B cell (primary cell): ENCODE data around the gene TMED7. TPM values are rescaled to one million over a fixed set of nuclear protein-coding genes. Genes with fewer than 3 reads are reported as not detected.
A peak's percentile ranks its signal among the peaks of the same experiment; 100 is the strongest.

Experiments
- ATAC-seq: fragments of 200-7000 bp; cut with Tn5 transposase; one replicate; pipeline ENCODE4 v1.10.0; 2021; ENCODE audit warnings: low read depth, mild to moderate bottlenecking, moderate number of reproducible peaks, moderate library complexity
- CTCF ChIA-PET: fragments of 350-600 bp; sonication (Branson Sonifier 250); formaldehyde crosslinking; loops from one replicate; lab custom pipeline; 2021; ENCODE audit warnings: antibody characterized with exemption, inconsistent platforms; lab: Charles Lee
- POLR2A ChIA-PET: fragments of 350-600 bp; sonication (Branson Sonifier 250); formaldehyde crosslinking; loops from one replicate; lab custom pipeline; 2021; ENCODE audit warnings: antibody characterized with exemption; lab: Charles Lee
- DNase-seq: peaks from one replicate; pipeline ENCODE4 v3.0.0; 2013
- H2AFZ ChIP-seq: 2 replicates; pipeline ENCODE4 v1.6.1; 2012; ENCODE audit warnings: mild to moderate bottlenecking, low read depth, low read length; ENCODE audit not compliant: insufficient read depth, poor library complexity, severe bottlenecking
- H3K27ac ChIP-seq, 2 donors: 1 replicate in 1 of 2; 2 replicates in 1 of 2; pipeline ENCODE4 v1.5.1; 2012 to 2013; ENCODE audit warnings: low read length in 2 of 2, mild to moderate bottlenecking in 2 of 2, moderate library complexity in 1 of 2
- H3K27me3 ChIP-seq, 4 experiments: fragments of 200-600 bp in 1 of 4; sonication (generic) in 1 of 4; replicated peaks in 1 of 4; 1 replicate in 2 of 4; 2 replicates in 2 of 4; pipeline versions ENCODE4 v1.6.1 to v1.7.0; 2013 to 2016; ENCODE audit warnings: low read length in 3 of 4, mild to moderate bottlenecking in 2 of 4, mixed read lengths in 1 of 4, moderate library complexity in 1 of 4; ENCODE audit not compliant: insufficient read depth in 4 of 4, control insufficient read depth in 3 of 4; ENCODE audit errors: control extremely low read depth in 1 of 4
- H3K36me3 ChIP-seq, 2 experiments: replicated peaks in 1 of 2; 1 replicate in 1 of 2; 2 replicates in 1 of 2; pipeline versions ENCODE4 v1.6.1 to v1.7.1; 2013; ENCODE audit warnings: low read length in 1 of 2; ENCODE audit not compliant: insufficient read depth in 2 of 2, control insufficient read depth in 1 of 2; ENCODE audit errors: control extremely low read depth in 1 of 2, extremely low read depth in 1 of 2
- H3K4me1 ChIP-seq, 2 donors: fragments of 200-600 bp in 1 of 2; sonication (generic) in 1 of 2; 1 replicate in 1 of 2; 2 replicates in 1 of 2; pipeline versions ENCODE4 v1.5.1 to v1.6.1; 2013 to 2017; ENCODE audit warnings: low read length in 2 of 2; ENCODE audit not compliant: control insufficient read depth in 2 of 2, insufficient read depth in 2 of 2
- H3K4me2 ChIP-seq: replicated peaks from 2 replicates; pipeline ENCODE3; 2012; ENCODE audit warnings: mild to moderate bottlenecking, low read depth, low read length; ENCODE audit not compliant: poor library complexity, severe bottlenecking
- H3K4me3 ChIP-seq, 5 experiments: fragments of 200-600 bp in 1 of 5; sonication (generic) in 1 of 5; 1 replicate in 3 of 5; 2 replicates in 2 of 5; pipeline versions ENCODE4 v1.5.1 to v1.7.0; 2011 to 2016; ENCODE audit warnings: low read length in 4 of 5, mild to moderate bottlenecking in 4 of 5, low read depth in 2 of 5, control low read depth in 1 of 5, moderate library complexity in 1 of 5; ENCODE audit not compliant: insufficient read depth in 1 of 5; ENCODE audit errors: control extremely low read depth in 1 of 5, extremely low read depth in 1 of 5
- H3K79me2 ChIP-seq: fragments of 200-600 bp; sonication (generic); one replicate; pipeline ENCODE4 v1.6.0; 2016; ENCODE audit warnings: low read length; ENCODE audit not compliant: control insufficient read depth, insufficient read depth
- H3K9ac ChIP-seq: fragments of 200-600 bp; sonication (generic); 2 replicates; pipeline ENCODE4 v1.6.1; 2017; ENCODE audit warnings: mild to moderate bottlenecking, low read length, moderate library complexity
- H3K9me3 ChIP-seq, 3 donors: one replicate each; pipeline versions ENCODE4 v1.6.1 to v1.7.1; 2013; ENCODE audit warnings: low read length in 2 of 3; ENCODE audit not compliant: control insufficient read depth in 2 of 3, insufficient read depth in 1 of 3; ENCODE audit errors: control extremely low read depth in 1 of 3
- H4K20me1 ChIP-seq: 2 replicates; pipeline ENCODE4 v1.6.0; 2012; ENCODE audit warnings: mild to moderate bottlenecking, low read length; ENCODE audit not compliant: insufficient read depth, control insufficient read depth, poor library complexity, severe bottlenecking
- H3K27ac Mint-ChIP-seq: one replicate; pipeline ENCODE4 v1.8.0; 2021; ENCODE audit warnings: mixed read lengths
- H3K27me3 Mint-ChIP-seq: one replicate; pipeline ENCODE4 v1.8.0; 2021; ENCODE audit warnings: mixed read lengths
- H3K4me1 Mint-ChIP-seq: one replicate; pipeline ENCODE4 v1.8.0; 2021; ENCODE audit warnings: mixed read lengths
- H3K4me3 Mint-ChIP-seq: one replicate; pipeline ENCODE4 v1.8.0; 2021; ENCODE audit warnings: mixed read lengths
- H3K9me3 Mint-ChIP-seq: one replicate; pipeline ENCODE4 v1.8.0; 2022; ENCODE audit warnings: mixed read lengths; ENCODE audit not compliant: insufficient read depth
- CTCF ChIP-seq: fragments of 200-600 bp; IDR thresholded peaks from one replicate; pipeline ENCODE4 v1.8.0; 2022; ENCODE audit warnings: antibody characterized with exemption, mild to moderate bottlenecking
- EZH2 ChIP-seq: IDR thresholded peaks from 2 replicates; pipeline ENCODE4 v1.6.1; 2012; ENCODE audit warnings: borderline replicate concordance, low read depth, mild to moderate bottlenecking, moderate library complexity, low read length; ENCODE audit not compliant: insufficient read depth, poor library complexity, severe bottlenecking
- WGBS: methylation state at CpG from one replicate; pipeline ENCODE4 v1.1.5; 2013; ENCODE audit warnings: missing lambda C conversion rate; ENCODE audit not compliant: insufficient coverage; 5-methylcytosine and 5-hydroxymethylcytosine counted together
- intact Hi-C: fragments of 100-400 bp; cut with micrococcal nuclease; formaldehyde crosslinking; loops from one replicate; pipeline ENCODE4 v1.10.0; 2022
- polyA plus RNA-seq: library from polyadenylated mRNA; depleted of rRNA; stranded (reverse); fragments of >200 nt; gene quantifications from 2 replicates; pipeline ENCODE4 v1.2.3, GENCODE V29; 2012
- total RNA-seq, 2 donors: library from RNA; stranded (reverse); fragments of 120-200 nt in 1 of 2; gene quantifications; 1 replicate in 1 of 2; 2 replicates in 1 of 2; pipeline versions ENCODE4 v1.2.3 to v1.2.4, GENCODE V29; 2013 to 2022

The TMED7 gene
- total and polyA plus RNA-seq, 2 donors (not counting 1 experiment from before 2014, with no cell fraction given) = 17.3 to 40.4 TPM

- H3K9me3 ChIP-seq = no peaks in the 10 kb centered on the region
- CTCF ChIA-PET = interaction anchor here (1.2 kb wide), 2 partner anchors 19 to 296 kb away, joined by 3 to 4 read pairs; no protein-coding TSS in a partner anchor
- no peak overlapping the region for H3K27ac ChIP-seq
- H3K27me3 ChIP-seq = no peaks in the 10 kb centered on the region
- WGBS = 100% methylated on average over 2 of the region's 3 CpGs
- H3K36me3 ChIP-seq = no peaks in the 10 kb centered on the region
- peaks cover 31% of the 10 kb centered on the region for H3K4me1 Mint-ChIP-seq
- H3K79me2 ChIP-seq = peaks cover 2% of the 10 kb centered on the region
- H3K9me3 Mint-ChIP-seq = no peaks in the 10 kb centered on the region
- H3K4me2 ChIP-seq = no peak overlapping the region
- DNase-seq = no peak
- POLR2A ChIA-PET = no interaction called here
- H4K20me1 ChIP-seq = no peaks in the 10 kb centered on the region
- intact Hi-C loops = no loop called here
- no peak overlapping the region for H3K27ac Mint-ChIP-seq
- no peak overlapping the region for H2AFZ ChIP-seq
- no peaks in the 10 kb centered on the region for H3K27me3 Mint-ChIP-seq
- no peak overlapping the region for H3K4me3 Mint-ChIP-seq
- no peak overlapping the region for H3K9ac ChIP-seq
- no peak overlapping the region for H3K4me3 ChIP-seq
- TF ChIP-seq EZH2 = no peak
- no peak for TF ChIP-seq CTCF
- H3K4me1 ChIP-seq = peaks cover 25 to 27% of the 10 kb centered on the region in 2 donors
- no peak for ATAC-seq
Measured at GRCh38 chr5:115605436-115605835, 20.4 kb downstream of the TMED7 start.

GRCh38 chr5:115602591-115603125 lies 23.2 kb downstream of the TMED7 start:
- no peak for TF ChIP-seq CTCF
- no peak for TF ChIP-seq EZH2
- Histone ChIP-seq H4K20me1 (no peaks in the 10 kb centered on the region), H3K4me1 (peaks cover 38% of the 10 kb centered on the region in 2 donors), H3K4me3 (peak overlapping the region; percentile 38 to 87 (median 77)), H3K9me3 (no peaks in the 10 kb centered on the region), H2AFZ (peak overlapping the region; percentile 83), H3K4me2 (peak overlapping the region; percentile 86), H3K27me3 (no peaks in the 10 kb centered on the region), H3K36me3 (no peaks in the 10 kb centered on the region), H3K27ac (peak overlapping the region; percentile 71 to 91), H3K9ac (peak overlapping the region; percentile 81), H3K79me2 (peaks cover 20% of the 10 kb centered on the region)
- WGBS = 8% methylated on average over 6 of the region's 11 CpGs
- DNase-seq (no peak), ATAC-seq (peak; percentile 1)
- no peaks in the 10 kb centered on the region for H3K27me3 Mint-ChIP-seq
- intact Hi-C loops = loop anchor here (1.0 kb wide), 1 partner anchor 239 kb away; the partner anchor contains the start of genes AP3S1 and ATG12
- H3K4me3 Mint-ChIP-seq = peak overlapping the region; percentile 94
- POLR2A ChIA-PET = interaction anchor here (0.7 to 1.0 kb wide), 2 partner anchors 26 to 58 kb away, joined by 3 to 8 read pairs; partner anchors contain the start of gene FEM1C
- CTCF ChIA-PET = interaction anchor here (0.7 to 1.8 kb wide), 5 partner anchors 22 to 298 kb away, joined by 3 to 5 read pairs (median 4); partner anchors contain the start of genes AP3S1 and ATG12
- H3K9me3 Mint-ChIP-seq = no peaks in the 10 kb centered on the region
- peaks cover 43% of the 10 kb centered on the region for H3K4me1 Mint-ChIP-seq
- H3K27ac Mint-ChIP-seq = peak overlapping the region; percentile 98
